ENCODE measurements around the gene EPS8L3. TPM values are rescaled to one million over a fixed set of nuclear protein-coding genes. Genes with fewer than 3 reads are reported as not detected.

EPS8L3 gene
- total and polyA plus RNA-seq, 9 of the 15 experiments (the other 6 are each of a cell fraction or from before 2014, with no cell fraction given) = 0.09 to 0.42 (median 0.14) TPM; not detected in 5

DNA sequence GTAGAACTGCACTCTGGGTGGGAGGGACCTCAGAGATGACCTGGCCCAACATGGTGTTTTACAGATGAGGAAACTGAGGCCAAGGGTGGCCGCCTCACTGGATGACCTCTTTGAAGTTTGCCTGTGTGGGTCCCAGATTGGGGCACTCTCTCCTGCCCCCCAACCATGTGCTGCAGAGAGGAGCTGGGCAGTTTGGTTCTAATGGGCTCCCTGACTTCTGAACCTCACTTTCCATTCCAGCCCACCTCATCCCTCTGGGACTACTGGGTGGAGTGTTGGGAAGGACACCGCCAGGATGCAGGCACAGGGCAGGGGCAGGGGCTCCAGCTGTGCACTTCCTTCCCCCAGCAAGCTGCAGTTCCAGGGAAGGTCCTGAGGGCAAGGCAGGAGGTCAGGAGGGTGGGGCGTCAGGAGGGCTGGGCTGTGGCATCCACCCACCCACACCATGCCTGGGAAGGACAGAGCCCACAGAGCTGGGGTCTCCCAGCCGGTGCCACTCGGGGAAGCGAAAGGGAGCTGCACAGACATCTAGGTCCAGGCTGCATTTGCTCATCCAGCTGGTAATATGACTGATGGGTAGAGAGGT, 10.3 kb upstream of the EPS8L3 start (continued):
- TF ChIP-seq, protein P1, sequence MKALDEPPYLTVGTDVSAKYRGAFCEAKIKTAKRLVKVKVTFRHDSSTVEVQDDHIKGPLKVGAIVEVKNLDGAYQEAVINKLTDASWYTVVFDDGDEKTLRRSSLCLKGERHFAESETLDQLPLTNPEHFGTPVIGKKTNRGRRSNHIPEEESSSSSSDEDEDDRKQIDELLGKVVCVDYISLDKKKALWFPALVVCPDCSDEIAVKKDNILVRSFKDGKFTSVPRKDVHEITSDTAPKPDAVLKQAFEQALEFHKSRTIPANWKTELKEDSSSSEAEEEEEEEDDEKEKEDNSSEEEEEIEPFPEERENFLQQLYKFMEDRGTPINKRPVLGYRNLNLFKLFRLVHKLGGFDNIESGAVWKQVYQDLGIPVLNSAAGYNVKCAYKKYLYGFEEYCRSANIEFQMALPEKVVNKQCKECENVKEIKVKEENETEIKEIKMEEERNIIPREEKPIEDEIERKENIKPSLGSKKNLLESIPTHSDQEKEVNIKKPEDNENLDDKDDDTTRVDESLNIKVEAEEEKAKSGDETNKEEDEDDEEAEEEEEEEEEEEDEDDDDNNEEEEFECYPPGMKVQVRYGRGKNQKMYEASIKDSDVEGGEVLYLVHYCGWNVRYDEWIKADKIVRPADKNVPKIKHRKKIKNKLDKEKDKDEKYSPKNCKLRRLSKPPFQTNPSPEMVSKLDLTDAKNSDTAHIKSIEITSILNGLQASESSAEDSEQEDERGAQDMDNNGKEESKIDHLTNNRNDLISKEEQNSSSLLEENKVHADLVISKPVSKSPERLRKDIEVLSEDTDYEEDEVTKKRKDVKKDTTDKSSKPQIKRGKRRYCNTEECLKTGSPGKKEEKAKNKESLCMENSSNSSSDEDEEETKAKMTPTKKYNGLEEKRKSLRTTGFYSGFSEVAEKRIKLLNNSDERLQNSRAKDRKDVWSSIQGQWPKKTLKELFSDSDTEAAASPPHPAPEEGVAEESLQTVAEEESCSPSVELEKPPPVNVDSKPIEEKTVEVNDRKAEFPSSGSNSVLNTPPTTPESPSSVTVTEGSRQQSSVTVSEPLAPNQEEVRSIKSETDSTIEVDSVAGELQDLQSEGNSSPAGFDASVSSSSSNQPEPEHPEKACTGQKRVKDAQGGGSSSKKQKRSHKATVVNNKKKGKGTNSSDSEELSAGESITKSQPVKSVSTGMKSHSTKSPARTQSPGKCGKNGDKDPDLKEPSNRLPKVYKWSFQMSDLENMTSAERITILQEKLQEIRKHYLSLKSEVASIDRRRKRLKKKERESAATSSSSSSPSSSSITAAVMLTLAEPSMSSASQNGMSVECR (CRISPR knock-in tag; IDR thresholded peaks at IDR 0.05) = 0 out of 2 replicates have a peak, but pooled peaks have one; percentile 17
- TF ChIP-seq HMGN3 (IDR thresholded peaks at IDR 0.05; ENCODE audit: borderline replicate concordance, extremely low read depth, insufficient read length, low read depth, low read length) (no peak), ATF7 (IDR thresholded peaks at IDR 0.05) (0 out of 2 replicates have a peak, but pooled peaks have one; percentile 8)
